HG03064 (cell line): ENCODE measurements around the gene NAA60.
"Not testable (repeated sequence)": the region's sequence is repeated elsewhere in the genome, so short reads cannot be mapped to it uniquely, and the experiment has no call there.

ENCODE experiments used
- ATAC-seq: cut with Tn5 transposase; IDR thresholded peaks from one replicate; pipeline ENCODE4 v1.9.1; 2021; ENCODE audit warnings: low read depth; ENCODE audit not compliant: unreplicated experiment

Gene NAA60

GRCh38 chr16:3503523-3503922, 60.0 kb downstream of the NAA60 start:
- no peak for ATAC-seq

- no peak for ATAC-seq
Observed at GRCh38 chr16:3508736-3509135, 65.3 kb downstream of the NAA60 start.

- no peak for ATAC-seq
Observed at GRCh38 chr16:3509470-3509928, 66.0 kb downstream of the NAA60 start.

- ATAC-seq: no peak
Observed at GRCh38 chr16:3510416-3510815, 66.9 kb downstream of the NAA60 start.

- no peak for ATAC-seq
Observed at GRCh38 chr16:3511286-3512180, 68.1 kb downstream of the NAA60 start.

GRCh38 chr16:3513892-3514583, 70.6 kb downstream of the NAA60 start:
- ATAC-seq: no peak

- no peak for ATAC-seq
Observed at GRCh38 chr16:3514621-3515020, 71.1 kb downstream of the NAA60 start.

- no peak for ATAC-seq
Observed at GRCh38 chr16:3515897-3516296, 72.4 kb downstream of the NAA60 start.

- ATAC-seq: no peak
Observed at GRCh38 chr16:3518292-3518985, 75.0 kb downstream of the NAA60 start.

- no peak for ATAC-seq
Observed at GRCh38 chr16:3518986-3519348, 75.5 kb downstream of the NAA60 start.

- ATAC-seq: no peak
Observed at GRCh38 chr16:3519581-3519980, 76.1 kb downstream of the NAA60 start.

GRCh38 chr16:3520413-3520812, 76.9 kb downstream of the NAA60 start:
- ATAC-seq: no peak

GRCh38 chr16:3520841-3521240, 77.4 kb downstream of the NAA60 start:
- ATAC-seq: no peak

GRCh38 chr16:3523281-3523680, 79.8 kb downstream of the NAA60 start:
- ATAC-seq: no peak

- no peak for ATAC-seq
Observed at GRCh38 chr16:3525951-3526350, 82.5 kb downstream of the NAA60 start.

GRCh38 chr16:3527216-3527829, 83.8 kb downstream of the NAA60 start:
- not testable (repeated sequence) for ATAC-seq

- ATAC-seq: no peak
Observed at GRCh38 chr16:3528406-3528805, 84.9 kb downstream of the NAA60 start.

GRCh38 chr16:3529175-3529574, 85.7 kb downstream of the NAA60 start:
- ATAC-seq: no peak

- no peak for ATAC-seq
Observed at GRCh38 chr16:3530371-3530914, 87.0 kb downstream of the NAA60 start.

- no peak for ATAC-seq
Observed at GRCh38 chr16:3532741-3533140, 89.3 kb downstream of the NAA60 start.

- ATAC-seq: no peak
Observed at GRCh38 chr16:3534126-3534525, 90.6 kb downstream of the NAA60 start.
